Urinary bladder (tissue), 4 donors: ENCODE results near the gene RAPGEF3. TPM values are rescaled to one million over a fixed set of nuclear protein-coding genes. Genes with fewer than 3 reads are reported as not detected.

Experiments
- DNase-seq: peaks from one replicate; pipeline ENCODE4 v3.0.0-alpha.2; 2015; ENCODE audit errors: extremely low spot score
- H3K27ac ChIP-seq: one replicate; pipeline ENCODE4 v1.5.1; 2013; ENCODE audit warnings: low read depth, mild to moderate bottlenecking, moderate library complexity
- H3K36me3 ChIP-seq: one replicate; pipeline ENCODE4 v1.6.1; 2013; ENCODE audit warnings: mild to moderate bottlenecking, moderate library complexity; ENCODE audit not compliant: insufficient read depth
- H3K4me1 ChIP-seq: one replicate; pipeline ENCODE4 v1.6.1; 2013; ENCODE audit warnings: mild to moderate bottlenecking, moderate library complexity; ENCODE audit not compliant: insufficient read depth
- H3K4me3 ChIP-seq: one replicate; pipeline ENCODE4 v1.5.1; 2013; ENCODE audit warnings: low read depth, low read length
- WGBS: extraction: QIAGEN DNeasy Blood & Tissue Kit; methylation state at CpG from one replicate; pipeline ENCODE4 v1.1.7; 2013; 5-methylcytosine and 5-hydroxymethylcytosine counted together
- polyA plus RNA-seq: library from polyadenylated mRNA; stranded (reverse); fragments of 200-250 nt; gene quantifications from one replicate; pipeline ENCODE4 v1.2.3, GENCODE V29; 2013
- total RNA-seq: library from RNA; depleted of rRNA; stranded (reverse); fragments of >200 nt; gene quantifications from one replicate; pipeline ENCODE4 v1.2.3, GENCODE V29; 2014
- donor health status: healthy with polysubstance abuse.
- donor health status: healthy.

RAPGEF3 gene
- total and polyA plus RNA-seq, 2 donors: 17.2 to 38.7 TPM

- Histone ChIP-seq H3K4me3 (no peak overlapping the region), H3K27ac (no peak overlapping the region), H3K36me3 (peaks cover 3% of the 10 kb centered on the region), H3K4me1 (no peaks in the 10 kb centered on the region)
- DNase-seq: no peak
- WGBS: 78% methylated on average over 10 of the region's 10 CpGs
Observed at GRCh38 chr12:47797441-47797840, 38.8 kb upstream of the RAPGEF3 start.

GRCh38 chr12:47795814-47796411, 37.2 kb upstream of the RAPGEF3 start:
- H3K4me3 ChIP-seq: no peak overlapping the region
- no peak for DNase-seq
- WGBS: 94% methylated on average over 22 of the region's 22 CpGs
- H3K36me3 ChIP-seq: peaks cover 3% of the 10 kb centered on the region
- H3K4me1 ChIP-seq: no peaks in the 10 kb centered on the region
- no peak overlapping the region for H3K27ac ChIP-seq

- 93% methylated on average over 21 of the region's 21 CpGs for WGBS
- Histone ChIP-seq H3K36me3 (peaks cover 3% of the 10 kb centered on the region), H3K27ac (no peak overlapping the region), H3K4me1 (no peaks in the 10 kb centered on the region), H3K4me3 (no peak overlapping the region)
- no peak for DNase-seq
Observed at GRCh38 chr12:47795121-47795813, 36.6 kb upstream of the RAPGEF3 start.

GRCh38 chr12:47794679-47795078, 36.0 kb upstream of the RAPGEF3 start:
- no peak for DNase-seq
- peaks cover 3% of the 10 kb centered on the region for H3K36me3 ChIP-seq
- no peak overlapping the region for H3K27ac ChIP-seq
- WGBS: 94% methylated on average over 9 of the region's 9 CpGs
- no peak overlapping the region for H3K4me3 ChIP-seq
- H3K4me1 ChIP-seq: no peaks in the 10 kb centered on the region

DNA sequence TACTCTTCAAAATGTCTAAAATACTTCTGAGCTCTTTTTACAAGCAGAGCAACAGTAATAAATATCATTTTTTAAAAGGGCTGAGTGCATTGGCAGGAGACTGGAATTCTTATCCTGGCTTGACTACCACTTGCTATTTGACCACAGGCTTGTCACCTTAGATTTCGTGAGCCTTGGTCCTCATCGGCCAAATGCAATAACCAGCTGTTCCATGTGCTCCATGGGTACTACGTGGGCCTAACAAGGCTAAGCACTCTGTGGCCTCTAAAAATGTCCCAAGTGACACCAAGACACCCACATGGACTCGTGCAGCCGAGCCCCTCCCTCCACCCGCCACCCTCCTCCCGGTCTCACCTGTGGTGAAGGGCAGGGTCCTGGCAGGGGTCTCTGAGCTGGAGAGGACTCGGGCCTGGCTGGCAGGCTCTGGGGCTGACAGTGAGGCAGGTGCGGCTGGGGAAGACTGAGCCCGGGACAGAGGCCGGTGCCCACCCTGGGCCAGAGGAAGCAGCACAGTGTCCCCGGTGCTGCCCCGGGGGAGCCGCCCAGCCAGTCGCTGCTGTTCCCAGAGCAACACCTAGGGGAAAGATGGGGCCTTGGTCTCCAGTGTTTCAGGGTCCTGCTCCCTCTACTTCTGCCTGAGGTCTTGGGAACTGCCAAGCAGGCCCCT, 34.5 kb upstream of the RAPGEF3 start:
- H3K36me3 ChIP-seq: peaks cover 3% of the 10 kb centered on the region
- DNase-seq: no peak
- H3K4me3 ChIP-seq: no peak overlapping the region
- no peaks in the 10 kb centered on the region for H3K4me1 ChIP-seq
- no peak overlapping the region for H3K27ac ChIP-seq
- WGBS: 89% methylated on average over 15 of the region's 15 CpGs

DNA sequence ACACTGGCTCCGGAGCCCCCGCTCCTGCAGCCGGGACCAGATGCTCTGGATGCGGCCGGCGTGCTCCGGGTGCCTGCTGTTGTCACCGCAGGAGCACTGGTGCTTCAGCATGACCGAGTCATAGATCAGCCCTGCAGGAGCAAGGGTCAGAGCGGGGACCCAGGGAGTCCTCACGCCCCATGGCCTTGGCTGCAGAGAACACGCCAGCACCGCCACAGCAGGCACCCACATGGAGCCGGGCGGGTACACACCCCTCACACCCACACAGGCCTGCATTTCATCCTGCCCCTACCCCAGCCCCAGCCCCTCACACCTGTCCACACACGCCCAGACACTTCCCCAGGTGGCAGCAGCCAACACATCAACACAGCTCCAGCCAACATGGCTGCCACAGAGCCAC, 33.2 kb upstream of the RAPGEF3 start:
- H3K27ac ChIP-seq: no peak overlapping the region
- no peak for DNase-seq
- H3K4me1 ChIP-seq: no peaks in the 10 kb centered on the region
- 93% methylated on average over 16 of the region's 16 CpGs for WGBS
- no peak overlapping the region for H3K4me3 ChIP-seq
- H3K36me3 ChIP-seq: peaks cover 2% of the 10 kb centered on the region

DNA sequence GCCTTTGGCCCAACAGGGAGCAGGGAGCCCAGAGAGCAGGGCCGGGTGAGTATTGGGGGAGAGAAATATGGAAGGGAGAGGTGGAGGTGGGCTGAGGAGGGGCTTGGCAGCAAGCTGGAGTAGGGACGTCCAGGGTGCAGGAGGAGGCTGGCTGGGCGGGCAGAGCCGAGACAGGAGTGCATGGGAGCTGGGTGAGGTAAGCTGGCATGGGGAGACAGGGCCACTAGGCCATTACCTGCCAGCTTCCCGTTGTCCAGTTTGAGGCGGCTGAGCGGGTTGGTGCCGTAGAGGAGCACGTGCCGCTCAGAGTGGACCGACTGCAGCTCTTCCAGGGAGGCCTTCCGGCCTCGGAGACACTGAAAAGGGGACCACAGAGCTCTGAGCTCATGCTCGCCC, 32.7 kb upstream of the RAPGEF3 start:
- no peak for DNase-seq
- no peaks in the 10 kb centered on the region for H3K4me1 ChIP-seq
- no peak overlapping the region for H3K27ac ChIP-seq
- 92% methylated on average over 14 of the region's 14 CpGs for WGBS
- H3K36me3 ChIP-seq: peaks cover 2% of the 10 kb centered on the region
- no peak overlapping the region for H3K4me3 ChIP-seq

GRCh38 chr12:47790676-47791350, 32.1 kb upstream of the RAPGEF3 start:
- no peaks in the 10 kb centered on the region for H3K4me1 ChIP-seq
- no peak overlapping the region for H3K4me3 ChIP-seq
- peaks cover 2% of the 10 kb centered on the region for H3K36me3 ChIP-seq
- 94% methylated on average over 20 of the region's 20 CpGs for WGBS
- no peak for DNase-seq
- no peak overlapping the region for H3K27ac ChIP-seq

GRCh38 chr12:47789712-47790489, 31.2 kb upstream of the RAPGEF3 start:
- Histone ChIP-seq H3K27ac (no peak overlapping the region), H3K4me1 (no peaks in the 10 kb centered on the region), H3K4me3 (no peak overlapping the region), H3K36me3 (peaks cover 7% of the 10 kb centered on the region)
- WGBS: 87% methylated on average over 22 of the region's 22 CpGs
- DNase-seq: no peak

DNA sequence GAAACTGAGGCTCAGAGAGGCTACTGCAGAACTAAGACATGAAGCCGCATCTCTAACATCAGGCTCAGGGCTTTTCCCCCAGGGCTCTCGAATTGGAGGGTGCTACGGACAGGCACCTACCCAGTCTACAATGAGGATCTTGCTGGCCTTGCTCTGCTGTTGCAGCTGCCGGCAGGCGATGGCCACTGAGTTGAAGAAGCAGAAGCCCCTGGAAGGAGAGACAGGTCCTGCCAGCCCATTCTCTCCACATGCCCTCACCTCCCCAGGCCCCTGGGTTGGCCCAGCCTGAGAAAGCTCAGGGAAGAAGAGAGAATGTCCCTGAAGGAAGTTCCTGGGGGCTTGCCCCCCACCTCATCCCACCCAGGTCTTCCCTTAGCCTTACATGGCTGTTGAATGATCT, 30.5 kb upstream of the RAPGEF3 start:
- peaks cover 12% of the 10 kb centered on the region for H3K36me3 ChIP-seq
- H3K4me3 ChIP-seq: no peak overlapping the region
- no peak for DNase-seq
- H3K27ac ChIP-seq: no peak overlapping the region
- no peaks in the 10 kb centered on the region for H3K4me1 ChIP-seq
- WGBS: 91% methylated on average over 5 of the region's 5 CpGs

DNA sequence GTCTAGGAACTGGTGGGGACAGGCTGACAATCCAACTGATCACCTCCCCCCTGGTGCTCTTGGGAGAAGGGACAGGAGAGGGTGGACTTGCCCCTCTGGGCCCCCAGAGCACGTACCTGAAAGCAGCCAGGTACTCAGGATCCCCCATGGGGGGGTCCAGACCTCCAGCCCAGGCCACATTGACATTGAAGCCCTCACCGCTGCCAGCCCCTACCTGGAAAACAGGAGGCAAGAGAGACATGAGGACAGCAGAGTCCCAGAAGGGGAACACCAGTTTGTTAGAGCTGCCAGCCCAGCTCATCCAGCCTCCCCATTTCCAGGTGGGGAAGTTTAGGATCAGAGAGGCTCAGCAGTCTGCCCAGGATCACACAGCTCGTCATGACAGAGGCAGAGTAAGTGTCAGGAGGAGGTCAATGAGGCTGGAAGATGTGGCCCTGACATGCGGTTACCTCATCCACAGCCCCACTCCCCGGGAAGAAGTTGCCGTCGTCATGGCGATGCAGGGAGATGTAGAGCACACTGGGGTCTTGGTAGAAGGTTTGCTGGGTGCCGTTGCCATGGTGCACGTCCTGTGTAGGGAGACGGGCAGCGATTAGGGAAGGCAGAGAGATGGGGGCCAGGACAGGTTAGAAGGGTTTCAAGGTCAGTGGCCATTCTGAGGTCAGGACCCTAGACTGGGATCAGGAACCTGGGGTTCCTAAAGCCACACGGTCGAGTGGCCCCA, 29.1 kb upstream of the RAPGEF3 start:
- H3K4me1 ChIP-seq: no peaks in the 10 kb centered on the region
- no peak for DNase-seq
- peaks cover 15% of the 10 kb centered on the region for H3K36me3 ChIP-seq
- H3K27ac ChIP-seq: no peak overlapping the region
- WGBS: 80% methylated on average over 14 of the region's 14 CpGs
- H3K4me3 ChIP-seq: no peak overlapping the region

DNA sequence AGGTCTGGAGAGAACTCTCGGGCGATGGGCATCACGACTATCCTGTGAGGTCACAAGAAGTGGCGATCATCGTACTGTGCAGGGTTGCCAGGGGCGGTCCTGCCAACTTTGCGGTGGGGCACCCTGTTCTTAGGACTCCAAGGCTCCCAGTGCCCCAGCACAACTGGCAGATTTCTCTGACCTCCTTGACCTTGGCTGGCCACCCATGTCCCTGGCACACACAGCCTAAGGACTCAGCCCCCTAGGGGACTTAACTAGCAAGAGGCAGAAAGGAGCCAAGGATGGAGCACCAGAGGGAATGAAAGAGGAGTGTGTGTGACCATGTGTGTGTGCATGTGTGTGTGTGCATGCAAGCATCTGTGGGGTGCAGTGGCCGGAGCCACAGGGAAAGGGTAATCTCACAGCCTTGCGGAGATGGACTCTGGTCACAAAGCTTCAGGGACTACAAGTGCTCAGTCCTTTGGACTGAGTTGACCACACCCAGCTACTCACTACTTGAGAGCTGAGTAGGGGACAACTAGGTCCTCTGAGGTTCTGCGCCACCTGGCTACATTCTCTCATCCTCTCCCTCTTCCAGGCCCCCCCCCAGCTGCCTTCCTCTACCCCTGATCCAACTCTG, 28.1 kb upstream of the RAPGEF3 start:
- Histone ChIP-seq H3K27ac (no peak overlapping the region), H3K36me3 (peaks cover 15% of the 10 kb centered on the region), H3K4me1 (no peaks in the 10 kb centered on the region), H3K4me3 (no peak overlapping the region)
- no peak for DNase-seq
- 93% methylated on average over 10 of the region's 10 CpGs for WGBS
